Thyroid gland (tissue), 4 donors: ENCODE data around the gene ITGB4. TPM values are rescaled to one million over a fixed set of nuclear protein-coding genes. Genes with fewer than 3 reads are reported as not detected.

Experiments used
- DNase-seq, 2 donors: peaks; one replicate each; pipeline ENCODE4 v3.0.0-alpha.2; 2019
- H3K27ac ChIP-seq, 3 donors: fragments of 200-600 bp; sonication (generic); 1 replicate in 2 of 3; 2 replicates in 1 of 3; pipeline ENCODE4 v1.5.1; 2016 to 2019; ENCODE audit warnings: mild to moderate bottlenecking in 1 of 3, moderate library complexity in 1 of 3
- H3K27me3 ChIP-seq: fragments of 200-600 bp; sonication (generic); one replicate; pipeline ENCODE4 v1.5.1; 2019
- H3K36me3 ChIP-seq, 2 donors: fragments of 200-600 bp; sonication (generic); one replicate each; pipeline ENCODE4 v1.5.1; 2016 to 2019
- H3K4me1 ChIP-seq, 2 donors: fragments of 200-600 bp; sonication (generic); one replicate each; pipeline ENCODE4 v1.5.1; 2017 to 2019
- H3K4me3 ChIP-seq, 3 donors: fragments of 200-600 bp; sonication (generic); replicated peaks in 1 of 3; 1 replicate in 2 of 3; 2 replicates in 1 of 3; pipeline ENCODE4 v1.5.1; 2016; ENCODE audit warnings: mild to moderate bottlenecking in 1 of 3
- H3K9me3 ChIP-seq: fragments of 200-600 bp; sonication (generic); one replicate; pipeline ENCODE4 v1.5.1; 2017
- POLR2A ChIP-seq, 2 donors: fragments of 450-650 bp; IDR thresholded peaks; one replicate each; pipeline ENCODE4 v1.6.1; 2017; ENCODE audit warnings: antibody characterized with exemption in 2 of 2, mild to moderate bottlenecking in 2 of 2, moderate library complexity in 1 of 2
- WGBS, 2 donors: methylation state at CpG; one replicate each; pipeline ENCODE4 v1.1.5; 2017; 5-methylcytosine and 5-hydroxymethylcytosine counted together
- intact Hi-C: fragments of 100-400 bp; cut with DNase I; formaldehyde crosslinking; loops from one replicate; pipeline ENCODE4 v1.15.1; 2023
- total RNA-seq, 4 donors: library from RNA; depleted of rRNA; stranded (reverse); fragments of >200 nt; gene quantifications; one replicate each; pipeline ENCODE4 v1.2.3, GENCODE V29; 2016
- TF ChIP-seq, protein P1 (sequence below), 6 experiments: fragments of 200-600 bp in 3 of 6; fragments of 450-650 bp in 3 of 6; sonication (generic) in 3 of 6; IDR thresholded peaks; one replicate each; pipeline ENCODE4 v1.5.1; 2016 to 2019; ENCODE audit warnings: antibody characterized with exemption in 6 of 6, mild to moderate bottlenecking in 2 of 6, inconsistent platforms in 1 of 6, moderate library complexity in 1 of 6

The ITGB4 gene
- total RNA-seq, 4 donors from 2014 or later = 19.7 to 27.3 (median 23.1) TPM

DNA sequence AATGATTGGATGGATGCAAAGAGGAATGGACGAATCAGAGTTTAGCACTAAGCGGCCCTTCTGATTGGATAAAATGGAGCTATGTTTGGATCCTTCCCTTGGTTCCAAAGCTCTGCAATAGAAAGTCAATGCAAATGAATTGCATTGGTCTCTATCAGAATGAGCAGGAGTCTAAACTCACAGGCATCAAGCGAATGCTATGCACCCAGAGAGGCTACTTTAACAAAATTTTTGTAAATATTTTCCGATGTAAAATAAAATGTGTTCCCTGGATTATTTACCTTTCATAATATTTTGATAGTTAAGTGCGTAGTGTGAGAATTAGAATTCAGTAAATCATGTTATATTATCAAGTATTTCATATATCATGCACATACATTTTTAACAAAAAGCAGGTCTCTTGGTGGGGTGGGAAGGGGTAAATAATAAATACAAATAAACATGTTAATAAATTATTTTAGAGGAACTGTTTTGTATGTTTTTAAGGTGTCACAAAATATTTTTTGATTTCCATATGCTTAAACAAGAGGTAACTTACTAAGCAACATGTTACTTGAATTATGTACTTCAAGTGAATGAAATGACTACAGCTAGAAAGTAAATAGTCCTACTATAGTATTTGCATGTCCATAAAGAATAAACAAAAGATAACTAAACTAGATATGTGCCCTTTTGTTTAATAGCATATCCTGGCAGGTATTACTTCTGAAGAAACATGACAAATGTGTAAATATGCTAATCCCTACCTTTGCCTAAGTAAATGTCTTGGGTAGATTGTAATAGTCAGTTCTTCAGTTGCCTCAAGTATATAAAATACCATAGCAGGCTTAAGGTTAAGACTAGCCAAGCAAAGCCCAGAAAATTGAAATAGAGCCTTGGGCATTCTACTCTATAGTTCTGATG is 59.0 kb downstream of the ITGB4 start:
- intact Hi-C loops = no loop called here
- H3K4me1 ChIP-seq = peaks cover 33 to 39% of the 10 kb centered on the region in 2 donors
- H3K4me3 ChIP-seq = no peak overlapping the region
- peak overlapping the region in 2 of 3 donors; percentile 62 to 99 for H3K27ac ChIP-seq
- DNase-seq = no peak
- H3K9me3 ChIP-seq = no peaks in the 10 kb centered on the region
- 21 to 22% methylated on average over 5 of the region's 5 CpGs for WGBS, 2 donors
- H3K27me3 ChIP-seq = no peaks in the 10 kb centered on the region
- H3K36me3 ChIP-seq = peaks cover 12 to 16% of the 10 kb centered on the region in 2 donors
- TF ChIP-seq, protein P1, sequence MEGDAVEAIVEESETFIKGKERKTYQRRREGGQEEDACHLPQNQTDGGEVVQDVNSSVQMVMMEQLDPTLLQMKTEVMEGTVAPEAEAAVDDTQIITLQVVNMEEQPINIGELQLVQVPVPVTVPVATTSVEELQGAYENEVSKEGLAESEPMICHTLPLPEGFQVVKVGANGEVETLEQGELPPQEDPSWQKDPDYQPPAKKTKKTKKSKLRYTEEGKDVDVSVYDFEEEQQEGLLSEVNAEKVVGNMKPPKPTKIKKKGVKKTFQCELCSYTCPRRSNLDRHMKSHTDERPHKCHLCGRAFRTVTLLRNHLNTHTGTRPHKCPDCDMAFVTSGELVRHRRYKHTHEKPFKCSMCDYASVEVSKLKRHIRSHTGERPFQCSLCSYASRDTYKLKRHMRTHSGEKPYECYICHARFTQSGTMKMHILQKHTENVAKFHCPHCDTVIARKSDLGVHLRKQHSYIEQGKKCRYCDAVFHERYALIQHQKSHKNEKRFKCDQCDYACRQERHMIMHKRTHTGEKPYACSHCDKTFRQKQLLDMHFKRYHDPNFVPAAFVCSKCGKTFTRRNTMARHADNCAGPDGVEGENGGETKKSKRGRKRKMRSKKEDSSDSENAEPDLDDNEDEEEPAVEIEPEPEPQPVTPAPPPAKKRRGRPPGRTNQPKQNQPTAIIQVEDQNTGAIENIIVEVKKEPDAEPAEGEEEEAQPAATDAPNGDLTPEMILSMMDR (IDR thresholded peaks at IDR 0.05) = no peak
- TF ChIP-seq POLR2A (IDR thresholded peaks at IDR 0.05) = no peak

GRCh38 chr17:75783069-75783783 is 62.0 kb downstream of the ITGB4 start:
- TF ChIP-seq, protein P1 (IDR thresholded peaks at IDR 0.05) = peak; percentile 62 to 93 (median 70)
- TF ChIP-seq POLR2A (IDR thresholded peaks at IDR 0.05) = no peak
- intact Hi-C loops = no loop called here

DNA sequence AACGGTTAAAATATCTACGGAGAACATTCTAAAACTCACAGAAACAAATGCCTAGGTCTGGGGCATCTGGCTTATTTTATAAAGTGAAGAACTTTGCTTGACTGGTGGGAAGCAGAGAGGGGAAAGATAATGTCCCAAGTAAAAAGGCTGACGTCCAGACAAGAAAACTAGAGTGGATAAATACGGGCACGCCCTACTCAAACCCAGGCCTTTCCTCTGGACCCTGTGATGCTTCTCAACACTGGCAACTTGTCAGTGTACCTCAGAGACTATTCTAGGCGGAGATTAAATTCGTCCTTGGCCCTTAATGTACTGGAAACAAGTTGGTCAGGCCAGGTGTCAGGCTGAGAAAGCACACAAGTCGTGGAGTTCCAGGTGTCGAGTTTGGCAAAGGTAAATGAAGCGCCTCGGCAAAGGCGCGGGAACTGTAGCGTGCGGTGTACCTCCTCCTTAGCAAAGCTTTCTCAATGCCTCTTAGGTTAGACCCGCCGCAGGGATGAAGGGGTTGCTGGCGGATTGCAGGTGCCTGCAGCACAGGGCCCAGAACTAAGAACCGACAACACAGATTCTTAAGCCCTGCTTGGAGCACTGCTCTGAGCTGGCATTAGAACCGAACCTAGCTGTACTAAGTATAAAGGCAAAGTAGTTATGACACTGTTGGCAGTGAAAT is 62.7 kb downstream of the ITGB4 start:
- DNase-seq = peak in 1 of 2 donors; percentile 34
- Histone ChIP-seq H3K4me3 (peak overlapping the region in 2 of 3 donors; percentile 5 to 51), H3K27ac (peak overlapping the region; percentile 98 to 100 (median 100)), H3K9me3 (no peaks in the 10 kb centered on the region), H3K27me3 (no peaks in the 10 kb centered on the region), H3K4me1 (peaks cover 22 to 38% of the 10 kb centered on the region in 2 donors), H3K36me3 (peaks cover 1 to 5% of the 10 kb centered on the region in 2 donors)
- TF ChIP-seq, protein P1 (IDR thresholded peaks at IDR 0.05) = no peak
- TF ChIP-seq POLR2A (IDR thresholded peaks at IDR 0.05) = no peak
- intact Hi-C loops = no loop called here
- WGBS, 2 donors = 60 to 63% methylated on average over 16 to 20 of the region's 20 CpGs

More at GRCh38 chr17:75783069-75783783, 62.0 kb downstream of the ITGB4 start:
- 12 to 15% methylated on average over 6 of the region's 6 CpGs for WGBS, 2 donors
- H3K4me1 ChIP-seq = peaks cover 22 to 38% of the 10 kb centered on the region in 2 donors
- H3K27me3 ChIP-seq = no peaks in the 10 kb centered on the region
- H3K9me3 ChIP-seq = no peaks in the 10 kb centered on the region
- peaks cover 8 to 12% of the 10 kb centered on the region in 2 donors for H3K36me3 ChIP-seq
- peak overlapping the region; percentile 98 to 100 (median 100) for H3K27ac ChIP-seq
- no peak for DNase-seq
- H3K4me3 ChIP-seq = no peak overlapping the region

DNA sequence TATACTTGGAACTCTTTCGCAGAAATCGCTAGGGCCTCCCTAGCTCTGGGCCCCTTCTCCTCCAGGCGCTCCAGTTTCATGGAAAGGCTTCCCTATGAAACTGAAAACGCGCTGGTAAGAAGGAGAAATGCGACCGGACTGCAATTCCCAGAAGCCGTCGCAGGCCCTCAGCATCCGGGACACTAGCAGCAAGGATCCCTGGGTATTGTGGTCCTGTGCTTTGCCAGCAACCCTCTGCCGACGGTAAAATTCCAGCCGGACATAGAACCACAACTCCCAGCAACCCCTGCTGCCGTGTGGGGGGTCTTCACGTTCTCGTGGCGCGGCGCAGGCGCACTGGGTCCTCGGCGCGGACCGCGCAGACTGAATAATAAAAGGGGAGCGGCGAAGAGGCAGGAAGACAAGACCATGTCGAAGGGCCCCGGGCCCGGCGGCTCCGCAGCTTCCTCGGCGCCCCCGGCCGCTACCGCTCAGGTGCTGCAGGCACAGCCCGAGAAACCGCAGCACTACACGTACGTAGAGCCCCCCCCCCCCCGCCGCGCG is 63.3 kb downstream of the ITGB4 start, which contains the start of gene UNK:
Gene UNK (plus strand): TSS at position 334 of the 543 bp plus-strand sequence. CDS start 75 bp downstream, at position 409.
- Histone ChIP-seq H3K9me3 (no peaks in the 10 kb centered on the region), H3K4me3 (peak within 1 kb of the TSS; percentile 0 to 51 (median 30)), H3K27me3 (no peaks in the 10 kb centered on the region), H3K36me3 (no peaks in the 10 kb centered on the region), H3K4me1 (peaks cover 22 to 38% of the 10 kb centered on the region in 2 donors), H3K27ac (peak within 1 kb of the TSS; percentile 98 to 100 (median 100))
- WGBS, 2 donors = 1% methylated on average over 20 to 24 of the region's 45 CpGs
- intact Hi-C loops = no loop called here
- peak; percentile 40 to 83 for TF ChIP-seq POLR2A (IDR thresholded peaks at IDR 0.05)
- TF ChIP-seq, protein P1 (IDR thresholded peaks at IDR 0.05) = peak in 2 of 6 experiments; percentile 18 to 26
- DNase-seq = peak; percentile 98
